ENCODE data around the gene MICALL2.

DNA sequence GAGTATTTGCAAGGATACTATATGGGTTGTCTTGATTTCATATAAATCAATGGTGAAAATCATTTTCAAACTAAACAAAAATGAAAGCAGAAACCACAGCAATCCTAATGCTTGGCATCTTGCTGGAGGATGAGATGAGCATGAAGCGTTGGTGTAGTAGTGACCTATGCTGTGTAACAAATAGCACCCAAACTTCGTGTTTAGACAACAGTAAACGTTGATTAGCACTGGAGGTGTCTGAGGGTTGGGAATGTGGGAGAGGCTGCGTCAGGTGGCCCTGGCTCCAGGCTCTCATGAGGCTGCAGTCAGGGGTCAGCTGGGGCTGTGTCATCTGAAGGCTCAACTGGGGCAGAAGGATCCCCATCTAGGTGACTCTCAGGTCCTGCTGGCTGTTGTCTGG lies 67.8 kb downstream of the MICALL2 start:
- TF ChIP-seq CTCF (conservative IDR thresholded peaks at IDR 0.05 in 1 of 2, IDR thresholded peaks at IDR 0.05 in 1 of 2; ENCODE audit: low read depth in 1 of 2, low read length in 2 of 2) = no peak
- TF ChIP-seq EZH2 (IDR thresholded peaks at IDR 0.05; ENCODE audit: low read length, missing control alignments) = no peak

Measured in fibroblast of lung (primary cell).